Ovary (tissue), 3 donors: ENCODE measurements around the gene SYT17.

Experiments used
- EP300 ChIP-seq: sonication (generic); formaldehyde crosslinking; IDR thresholded peaks from one replicate; pipeline ENCODE4 v1.6.1; 2017; ENCODE audit warnings: antibody characterized with exemption
- TF ChIP-seq, protein P1 (sequence below), 3 donors: fragments of 450-650 bp in 2 of 3; fragments of 200-600 bp in 1 of 3; IDR thresholded peaks; one replicate each; pipeline versions ENCODE4 v1.5.1 to v1.8.0; 2016 to 2022; ENCODE audit warnings: antibody characterized with exemption in 3 of 3, mild to moderate bottlenecking in 1 of 3
- donor health status: DM: no; HTN: no; CAD: no.

GRCh38 chr16:19231881-19232280 lies 63.8 kb downstream of the SYT17 start:
- TF ChIP-seq, protein P1, sequence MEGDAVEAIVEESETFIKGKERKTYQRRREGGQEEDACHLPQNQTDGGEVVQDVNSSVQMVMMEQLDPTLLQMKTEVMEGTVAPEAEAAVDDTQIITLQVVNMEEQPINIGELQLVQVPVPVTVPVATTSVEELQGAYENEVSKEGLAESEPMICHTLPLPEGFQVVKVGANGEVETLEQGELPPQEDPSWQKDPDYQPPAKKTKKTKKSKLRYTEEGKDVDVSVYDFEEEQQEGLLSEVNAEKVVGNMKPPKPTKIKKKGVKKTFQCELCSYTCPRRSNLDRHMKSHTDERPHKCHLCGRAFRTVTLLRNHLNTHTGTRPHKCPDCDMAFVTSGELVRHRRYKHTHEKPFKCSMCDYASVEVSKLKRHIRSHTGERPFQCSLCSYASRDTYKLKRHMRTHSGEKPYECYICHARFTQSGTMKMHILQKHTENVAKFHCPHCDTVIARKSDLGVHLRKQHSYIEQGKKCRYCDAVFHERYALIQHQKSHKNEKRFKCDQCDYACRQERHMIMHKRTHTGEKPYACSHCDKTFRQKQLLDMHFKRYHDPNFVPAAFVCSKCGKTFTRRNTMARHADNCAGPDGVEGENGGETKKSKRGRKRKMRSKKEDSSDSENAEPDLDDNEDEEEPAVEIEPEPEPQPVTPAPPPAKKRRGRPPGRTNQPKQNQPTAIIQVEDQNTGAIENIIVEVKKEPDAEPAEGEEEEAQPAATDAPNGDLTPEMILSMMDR (IDR thresholded peaks at IDR 0.05), result no peak
- no peak for TF ChIP-seq EP300
